ENCODE data around the gene NLRP3.
A peak's percentile ranks its signal among the peaks of the same experiment; 100 is the strongest.
"Not testable (repeated sequence)": the region's sequence is repeated elsewhere in the genome, so short reads cannot be mapped to it uniquely, and the experiment has no call there.

Gene NLRP3

DNA sequence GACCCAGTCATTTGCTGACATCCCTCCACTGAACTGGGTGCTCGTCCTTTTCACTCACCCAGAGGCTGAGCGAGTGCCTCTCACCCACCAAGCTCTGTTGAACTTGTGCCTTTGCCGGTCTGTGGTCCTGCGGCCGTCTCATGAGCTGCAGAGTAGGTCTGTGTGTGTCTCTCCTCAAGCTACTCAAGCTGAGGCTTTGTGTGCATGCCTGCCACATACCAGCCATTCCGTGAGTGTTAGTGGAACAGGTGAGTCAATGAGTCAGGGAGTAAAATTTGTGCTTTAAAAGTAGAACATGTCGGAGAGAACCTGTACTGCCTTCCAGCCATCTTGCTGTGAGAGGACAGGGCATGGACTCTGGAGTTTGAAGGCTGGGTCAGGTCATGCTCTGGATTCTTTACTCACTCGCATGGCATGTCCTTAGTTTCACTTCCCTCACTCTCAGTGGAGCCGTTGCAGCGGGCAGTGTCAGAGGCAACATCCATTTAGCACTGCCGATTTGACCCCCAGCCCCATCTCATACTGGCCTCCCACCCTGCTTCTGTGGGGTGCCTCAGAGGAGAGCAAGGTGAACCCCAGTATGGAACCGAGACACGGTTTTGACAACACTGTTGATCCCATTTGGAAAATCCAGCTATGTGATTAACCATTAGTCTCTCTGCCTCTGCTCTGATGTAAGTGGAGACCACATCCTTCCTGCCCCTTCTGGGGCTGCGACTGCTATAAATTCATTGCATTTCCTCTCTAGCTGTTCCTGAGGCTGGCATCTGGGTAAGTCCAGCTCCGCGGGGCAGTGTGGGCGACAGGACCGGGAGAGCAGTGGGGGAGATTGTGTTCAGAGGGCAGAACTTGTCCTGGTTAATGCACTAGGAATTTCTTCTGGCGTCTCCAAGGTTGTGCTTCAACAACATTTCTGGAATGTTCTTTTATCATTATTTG is at the start of gene NLRP3:
TSS of gene NLRP3 (plus strand) at position 751 of the 939 bp plus-strand sequence. CDS start 2,628 bp downstream, outside the sequence.
- no peak for DNase-seq

DNA sequence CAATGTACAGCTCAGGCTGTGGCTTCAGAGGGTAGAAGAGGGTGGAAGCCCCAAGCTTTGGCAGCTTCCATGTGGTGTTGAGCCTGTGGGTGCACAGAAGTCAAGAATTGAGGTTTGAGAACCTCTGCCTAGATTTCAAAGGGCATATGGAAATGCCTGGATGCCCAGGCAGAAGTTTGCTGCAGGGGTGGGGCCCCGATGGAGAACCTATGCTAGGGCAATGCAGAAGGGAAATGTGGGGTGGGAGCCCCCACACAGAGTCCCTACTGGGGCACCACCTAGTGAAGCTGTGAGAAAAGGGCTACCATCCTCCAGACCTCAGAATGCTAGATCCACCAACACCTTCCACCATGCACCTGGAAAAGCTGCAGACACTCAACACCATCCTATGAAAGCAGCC is 49.6 kb upstream of the NLRP3 start:
- DNase-seq = not testable (repeated sequence)

DNA sequence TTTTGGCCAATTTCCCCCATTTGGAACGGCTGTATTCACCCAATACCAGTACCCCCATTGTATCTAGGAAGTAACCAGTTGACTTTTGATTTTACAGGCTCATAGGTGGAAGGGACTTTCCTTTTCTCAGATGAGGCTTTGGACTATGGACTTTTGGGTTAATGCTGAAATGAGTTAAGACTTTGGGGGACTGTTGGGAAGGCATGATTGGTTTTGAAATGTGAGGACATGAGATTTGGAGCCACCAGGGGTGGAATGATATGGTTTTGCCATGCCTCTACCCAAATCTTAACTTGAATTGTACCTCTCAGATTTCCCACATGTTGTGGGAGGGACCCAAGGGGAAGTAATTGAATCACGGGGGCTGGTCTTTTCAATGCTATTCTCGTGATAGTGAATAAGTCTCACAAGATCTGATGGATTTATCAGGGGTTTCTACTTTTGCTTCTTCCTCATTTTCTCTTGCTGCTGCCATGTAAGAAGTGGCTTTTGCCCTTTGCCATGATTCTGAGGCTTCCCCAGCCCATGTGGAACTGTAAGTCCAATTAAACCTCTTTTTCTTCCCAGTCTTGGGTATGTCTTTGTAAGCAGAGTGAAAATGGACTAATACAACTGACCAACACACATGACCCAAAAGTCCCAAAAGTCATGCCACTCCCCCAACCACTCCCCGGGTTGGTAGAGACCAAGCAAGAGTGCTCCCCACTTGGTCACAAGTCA is 48.9 kb upstream of the NLRP3 start:
- DNase-seq = no peak

DNA sequence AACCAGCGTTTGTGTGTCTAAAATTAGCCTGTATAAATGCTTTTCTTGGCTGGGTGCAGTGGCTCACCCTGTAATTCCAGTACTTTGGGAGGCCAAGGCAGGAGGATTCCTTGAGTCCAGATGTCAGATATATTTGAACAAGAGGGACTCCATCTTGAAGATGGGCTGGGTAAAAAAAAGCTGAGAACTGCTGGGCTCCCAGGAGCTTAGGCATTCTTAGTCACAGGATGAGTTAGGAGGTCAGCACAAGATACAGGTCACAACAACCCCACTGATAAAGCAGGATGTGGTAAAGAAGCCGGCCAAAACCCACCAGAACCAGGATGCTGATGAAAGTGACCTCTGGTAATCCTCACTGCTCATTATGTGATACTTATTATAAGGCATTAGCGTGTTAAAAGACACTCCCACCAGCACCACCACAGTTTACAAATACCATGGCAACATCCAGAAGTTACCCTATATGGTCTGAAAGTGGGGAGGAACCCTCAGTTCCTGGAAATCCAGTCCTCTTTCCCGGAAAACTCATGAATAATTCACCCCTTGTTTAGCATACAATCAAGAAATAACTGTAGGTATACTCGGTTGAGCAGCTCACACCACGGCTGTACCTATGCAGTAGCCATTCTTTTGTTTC is 48.1 kb upstream of the NLRP3 start:
- DNase-seq = no peak

DNA sequence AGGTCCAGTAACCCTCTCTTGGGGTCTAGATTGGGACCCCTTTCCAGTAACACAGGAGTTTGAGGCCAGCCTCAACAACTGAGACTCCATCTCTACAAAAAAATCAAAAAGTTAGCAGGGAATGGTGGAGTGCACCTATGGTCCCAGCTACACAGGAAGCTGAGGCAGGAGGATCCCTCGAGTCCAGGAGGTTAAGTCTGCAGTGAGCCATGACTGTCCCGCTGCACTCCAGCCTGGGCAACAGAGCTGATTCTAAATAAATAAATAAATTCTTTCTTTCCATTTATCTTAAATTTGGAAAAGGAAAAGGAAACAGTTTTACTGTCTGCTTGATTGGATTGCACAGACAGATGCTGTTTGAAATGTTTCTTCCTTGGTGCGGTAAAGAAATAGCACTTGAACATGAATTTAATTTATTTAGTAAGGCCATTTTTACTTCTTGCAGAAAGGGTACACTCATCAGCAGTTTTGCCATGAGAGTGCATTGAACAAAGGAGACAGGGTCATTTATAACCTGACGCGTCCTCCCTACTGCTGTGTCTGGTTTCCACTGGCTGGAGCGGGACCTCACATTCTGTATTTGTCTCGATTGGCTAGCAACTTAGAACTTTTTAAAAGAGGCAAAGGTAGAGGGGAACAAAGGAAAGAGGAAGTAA is 47.4 kb upstream of the NLRP3 start:
- no peak for DNase-seq

DNA sequence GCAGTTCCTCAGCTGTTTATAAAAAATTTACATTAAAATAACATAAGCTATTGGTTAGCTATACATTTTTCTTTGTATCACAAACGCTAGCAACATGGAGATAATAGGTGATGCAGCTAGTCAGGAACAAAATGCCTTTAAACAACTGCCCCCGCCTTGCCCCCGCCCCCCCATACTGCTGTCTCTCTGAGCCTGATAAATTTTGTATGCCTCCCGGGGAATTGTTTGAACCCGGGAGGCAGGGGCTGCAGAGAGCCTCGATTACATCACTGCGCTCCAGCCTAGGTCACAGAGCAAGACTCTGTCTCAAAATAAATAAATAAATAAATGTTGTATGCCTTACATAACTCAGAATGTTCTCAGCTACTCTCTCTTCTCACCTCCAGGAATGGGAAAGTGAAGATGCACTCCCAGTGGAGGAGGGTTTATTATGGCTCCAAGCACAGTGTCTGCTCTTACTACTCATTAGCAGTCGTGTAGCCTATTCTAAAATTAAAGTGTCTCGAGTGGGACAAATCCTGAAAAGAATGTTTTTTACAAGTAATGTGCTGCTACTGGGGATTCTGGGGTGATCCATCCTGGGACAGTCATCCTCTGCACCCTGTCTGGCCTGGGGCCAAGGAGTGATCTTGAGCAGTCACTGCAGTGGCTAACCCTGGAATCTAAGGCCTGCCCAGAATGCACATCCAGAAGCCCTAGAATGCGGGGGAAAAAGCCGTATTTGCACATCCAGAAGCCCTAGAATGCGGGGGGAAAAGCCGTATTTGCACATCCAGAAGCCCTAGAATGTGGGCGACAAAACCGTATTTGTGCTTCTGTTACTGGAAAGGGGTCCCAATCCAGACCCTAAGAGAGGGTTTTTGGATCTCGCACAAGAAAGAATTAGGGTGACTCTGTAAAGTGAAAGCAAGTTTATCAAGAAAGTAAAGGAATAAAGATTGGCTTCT is 44.9 kb upstream of the NLRP3 start:
- no peak for DNase-seq

DNA sequence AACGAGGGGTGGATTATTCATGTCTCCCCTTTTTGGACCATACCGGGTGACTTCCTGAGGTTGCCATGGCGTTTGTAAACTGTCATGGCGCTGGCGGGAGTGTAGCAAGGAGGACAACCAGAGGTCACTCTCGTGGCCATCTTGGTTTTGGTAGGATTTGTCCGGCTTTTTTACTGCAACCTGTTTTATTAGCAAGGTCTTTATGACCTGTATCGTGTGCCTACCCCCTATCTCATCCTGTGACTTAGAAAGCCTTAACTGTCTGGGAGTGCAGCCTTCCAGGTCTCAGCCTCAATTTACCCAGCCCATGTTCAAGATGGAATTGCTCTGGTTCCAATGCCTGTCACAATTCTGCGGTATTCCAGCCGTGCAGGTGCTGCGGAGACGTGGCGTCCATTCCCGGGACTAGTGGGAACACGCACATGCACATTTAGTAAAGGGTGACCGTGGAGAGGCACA is 44.1 kb upstream of the NLRP3 start:
- no peak for DNase-seq

DNA sequence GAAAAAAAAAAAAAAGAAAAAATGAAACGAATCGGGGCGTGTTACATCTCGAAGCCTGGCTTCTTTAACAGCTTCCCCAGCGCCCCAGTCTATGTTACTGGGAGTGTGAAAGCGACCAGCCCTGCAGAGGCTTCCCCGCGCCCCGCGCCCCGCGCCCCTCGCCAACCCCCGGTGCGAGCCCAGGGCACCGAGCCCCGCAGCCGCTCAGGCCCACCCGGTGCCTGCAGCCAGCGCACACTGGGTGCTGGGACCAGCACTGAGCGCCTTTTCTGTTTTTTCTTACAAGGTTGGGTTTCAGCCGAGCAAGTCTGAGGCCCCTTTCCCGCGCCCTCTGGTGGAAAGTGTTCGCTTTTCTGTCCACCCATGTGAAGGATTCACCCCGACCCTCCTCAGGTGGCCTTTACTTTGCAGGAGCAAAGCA is 42.2 kb upstream of the NLRP3 start:
- DNase-seq = peak; percentile 33

DNA sequence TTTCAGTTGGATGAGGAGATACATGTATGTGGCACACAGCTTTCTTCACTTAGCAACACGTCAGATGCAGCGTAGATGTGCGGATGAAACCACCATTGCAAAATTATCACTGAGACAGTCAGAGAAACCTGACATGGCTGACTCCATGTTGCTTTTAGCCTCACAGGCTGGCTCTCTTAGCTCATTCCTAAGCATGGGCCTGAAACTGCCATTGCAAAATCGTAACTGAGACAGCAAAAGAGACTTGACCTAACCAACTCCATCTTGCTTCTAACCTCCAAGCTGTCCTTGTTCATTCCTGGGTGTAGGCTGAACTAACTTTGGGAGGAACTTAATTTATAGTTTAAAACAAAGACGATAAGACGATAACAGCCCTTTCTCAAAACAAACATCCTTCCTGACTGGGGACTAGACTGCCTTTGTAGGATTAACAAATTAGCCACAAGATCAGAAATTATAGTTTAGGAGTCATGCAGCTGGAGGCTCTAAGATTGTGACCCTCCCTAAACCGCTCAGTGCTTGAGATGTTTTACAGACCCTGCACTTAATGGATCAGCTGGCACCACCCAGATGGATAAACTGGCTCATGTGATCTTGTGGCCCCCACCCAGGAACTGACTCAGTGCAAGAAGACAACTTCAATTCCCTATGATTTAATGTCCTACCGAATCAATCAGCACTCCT is 41.2 kb upstream of the NLRP3 start:
- DNase-seq = not testable (repeated sequence)

DNA sequence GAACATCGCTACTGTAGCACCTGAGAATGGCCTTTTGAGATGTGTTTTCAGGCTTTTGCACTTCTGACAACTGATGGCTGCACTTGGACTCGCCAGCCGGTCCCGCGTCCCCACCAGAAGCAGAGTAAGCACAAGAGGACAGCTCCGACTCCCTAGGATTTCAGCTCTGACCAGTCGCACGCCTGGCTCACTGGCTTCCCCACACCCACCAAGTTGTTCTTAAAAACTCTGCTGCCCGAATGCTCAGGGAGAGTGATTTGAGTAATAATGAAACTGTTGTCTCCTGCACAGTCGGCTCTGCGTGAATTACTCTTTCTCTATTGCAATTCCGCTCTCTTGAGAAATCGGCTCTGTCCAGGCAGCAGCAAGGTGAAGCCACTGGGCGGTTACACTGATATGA is 40.2 kb upstream of the NLRP3 start:
- DNase-seq = no peak

DNA sequence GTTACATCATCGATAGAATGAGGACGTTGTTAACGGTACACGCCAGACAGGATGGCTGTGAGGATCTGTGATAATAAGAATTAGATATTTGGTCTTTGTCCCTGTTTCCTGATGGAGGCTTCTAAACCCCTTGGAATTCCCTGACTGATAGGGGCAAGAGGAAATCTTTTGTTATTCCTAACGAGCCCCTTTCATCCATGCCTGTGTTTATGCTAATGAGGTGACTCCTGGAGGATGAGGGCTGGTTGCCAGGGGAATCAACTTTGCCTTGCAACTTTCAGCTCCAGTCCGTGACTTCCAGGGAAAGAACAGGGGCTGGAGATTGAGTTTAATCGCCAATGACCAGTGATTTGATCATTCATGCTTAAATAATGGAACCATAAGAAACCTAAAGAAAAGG is 39.3 kb upstream of the NLRP3 start:
- no peak for DNase-seq

DNA sequence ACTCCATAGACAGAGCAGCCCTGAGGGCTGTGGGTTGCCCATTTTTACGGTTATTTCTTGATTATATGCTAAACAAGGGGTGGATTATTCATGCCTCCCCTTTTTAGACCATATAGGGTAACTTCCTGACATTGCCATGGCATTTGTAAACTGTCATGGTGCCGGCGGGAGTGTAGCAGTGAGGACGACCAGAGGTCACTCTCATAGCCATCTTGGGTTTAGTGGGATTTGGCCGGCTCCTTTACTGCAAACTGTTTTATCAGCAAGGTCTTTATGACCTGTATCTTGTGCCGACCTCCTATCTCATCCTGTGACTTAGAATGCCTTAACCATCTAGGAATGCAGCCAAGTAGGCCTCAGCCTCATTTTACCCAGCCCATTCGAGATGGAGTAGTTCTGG is 38.3 kb upstream of the NLRP3 start:
- not testable (repeated sequence) for DNase-seq

DNA sequence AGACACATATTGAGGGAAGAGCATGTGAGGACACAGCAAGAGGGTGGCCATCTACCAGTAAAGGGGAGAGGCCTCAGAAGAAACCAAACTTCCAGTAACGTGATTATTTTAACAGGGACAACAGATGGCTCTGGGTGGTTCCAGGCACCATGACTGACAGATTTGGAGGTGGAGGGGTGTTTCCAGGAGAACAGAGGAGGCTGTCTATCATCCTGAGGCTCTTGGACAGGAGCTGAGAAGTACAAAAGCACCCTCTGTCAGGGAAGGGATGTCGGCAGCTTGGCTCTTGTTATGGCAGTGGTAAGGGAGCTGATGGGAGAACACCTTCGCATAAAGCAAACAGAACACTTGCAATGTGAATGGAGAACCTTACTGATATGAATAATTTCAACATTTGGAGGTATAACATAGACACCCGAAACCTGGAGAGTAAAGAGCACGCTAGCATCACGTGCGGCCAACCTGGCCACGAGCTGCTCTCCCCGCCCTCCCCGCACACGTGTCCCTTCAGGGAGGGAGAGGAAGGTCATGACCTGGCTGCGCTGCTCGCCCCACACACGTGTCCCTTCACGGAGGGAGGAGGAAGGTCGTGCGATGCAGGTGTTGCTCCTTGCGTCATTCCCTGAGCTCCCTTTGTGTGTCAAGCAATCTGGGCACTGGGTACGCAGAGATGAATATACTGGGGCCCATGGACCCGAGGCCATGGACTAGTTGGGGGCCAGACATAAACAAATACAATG is 37.5 kb upstream of the NLRP3 start:
- no peak for DNase-seq

DNA sequence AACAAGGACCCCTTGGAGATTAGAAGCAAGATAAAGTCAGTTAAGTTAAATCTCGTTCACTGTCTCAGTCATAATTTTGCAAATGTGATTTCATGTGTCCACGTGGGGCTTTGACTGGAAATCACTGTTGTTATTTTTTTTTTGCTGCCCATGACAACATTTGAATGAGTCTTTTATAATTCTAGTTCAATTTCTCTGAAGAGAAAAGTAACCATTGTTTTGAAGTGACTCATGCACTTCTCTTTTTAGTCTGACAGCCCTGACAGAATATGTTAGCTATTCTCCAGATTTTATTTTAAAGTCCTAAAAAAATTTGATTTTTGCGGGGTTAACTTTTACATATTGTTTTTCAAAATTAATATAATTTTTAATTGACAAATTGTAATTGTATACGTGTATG is 30.7 kb upstream of the NLRP3 start:
- no peak for DNase-seq

DNA sequence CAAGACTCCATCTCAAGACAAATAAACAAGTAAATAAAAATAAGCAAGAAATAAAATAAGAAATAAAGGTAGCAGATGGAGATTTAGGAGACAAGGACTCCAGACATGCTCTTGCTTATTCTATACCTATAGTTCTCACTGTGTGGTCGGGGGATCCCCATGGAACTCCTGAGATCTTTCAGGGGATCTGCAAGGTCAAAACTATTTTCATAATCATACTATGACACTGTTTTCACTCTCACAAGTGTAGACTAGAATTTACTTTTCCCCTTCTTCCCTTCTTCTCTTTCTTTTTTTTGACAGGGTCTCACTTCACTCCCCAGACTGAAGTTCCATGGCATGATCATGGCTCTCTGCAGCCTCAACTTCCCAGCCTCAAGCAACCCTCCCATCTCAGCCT is 29.8 kb upstream of the NLRP3 start:
- no peak for DNase-seq

DNA sequence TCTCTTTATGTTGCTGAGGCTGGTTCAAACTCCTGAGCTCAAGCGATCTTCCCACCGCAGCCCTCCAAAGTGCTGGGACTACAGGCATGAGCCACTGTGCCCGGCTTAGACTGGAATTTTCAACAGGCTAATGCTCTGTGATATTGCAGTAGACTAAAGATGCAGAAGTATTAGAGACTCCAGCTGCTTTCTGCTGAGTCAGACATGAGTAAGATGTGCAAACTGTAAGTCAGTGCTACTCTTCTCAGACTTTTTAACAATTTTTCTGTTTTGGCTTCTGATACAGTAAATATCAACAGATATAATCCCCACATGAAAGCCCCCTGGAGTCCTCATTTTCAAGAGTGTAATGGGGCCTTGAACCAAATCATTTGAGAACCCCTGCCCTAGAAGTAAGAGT is 29.3 kb upstream of the NLRP3 start:
- no peak for DNase-seq

DNA sequence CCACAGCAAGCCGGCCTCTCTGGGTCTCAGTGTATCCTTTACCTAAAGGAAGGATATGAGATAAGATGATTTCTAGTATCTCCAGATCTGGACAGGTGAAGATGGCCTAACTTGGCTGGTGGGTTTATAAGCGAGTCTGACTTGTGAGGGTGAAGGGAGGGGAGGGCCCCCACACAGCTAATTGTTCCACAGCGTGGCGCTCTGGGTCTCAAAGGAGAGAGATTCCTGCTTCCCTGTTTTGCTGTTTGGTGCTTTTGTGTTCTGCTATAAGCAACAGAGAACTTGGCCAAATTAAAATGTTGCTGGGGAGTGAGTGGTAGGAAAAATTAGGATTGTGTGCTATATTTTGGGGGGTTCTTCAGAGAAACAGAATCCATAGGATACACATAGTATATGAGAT is 28.9 kb upstream of the NLRP3 start:
- no peak for DNase-seq

DNA sequence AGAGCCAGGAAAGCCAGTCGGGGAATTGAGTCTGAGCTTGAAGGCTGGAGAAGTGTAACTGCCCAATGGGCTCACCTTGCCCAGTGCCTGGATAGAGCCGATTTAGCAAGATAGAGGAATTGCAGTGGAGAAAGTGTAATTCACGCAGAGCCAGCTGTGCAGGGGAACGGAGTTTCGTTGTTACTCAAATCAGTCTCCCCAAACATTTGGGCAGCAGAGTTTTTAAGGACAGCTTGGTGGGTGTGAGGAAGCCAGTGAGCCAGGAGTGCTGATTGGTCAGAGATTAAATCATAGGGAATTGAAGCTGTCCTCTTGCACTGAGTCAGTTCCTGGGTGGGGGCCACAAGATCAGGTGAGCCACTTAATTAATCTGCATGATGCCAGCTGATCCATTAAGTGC is 28.4 kb upstream of the NLRP3 start:
- no peak for DNase-seq

DNA sequence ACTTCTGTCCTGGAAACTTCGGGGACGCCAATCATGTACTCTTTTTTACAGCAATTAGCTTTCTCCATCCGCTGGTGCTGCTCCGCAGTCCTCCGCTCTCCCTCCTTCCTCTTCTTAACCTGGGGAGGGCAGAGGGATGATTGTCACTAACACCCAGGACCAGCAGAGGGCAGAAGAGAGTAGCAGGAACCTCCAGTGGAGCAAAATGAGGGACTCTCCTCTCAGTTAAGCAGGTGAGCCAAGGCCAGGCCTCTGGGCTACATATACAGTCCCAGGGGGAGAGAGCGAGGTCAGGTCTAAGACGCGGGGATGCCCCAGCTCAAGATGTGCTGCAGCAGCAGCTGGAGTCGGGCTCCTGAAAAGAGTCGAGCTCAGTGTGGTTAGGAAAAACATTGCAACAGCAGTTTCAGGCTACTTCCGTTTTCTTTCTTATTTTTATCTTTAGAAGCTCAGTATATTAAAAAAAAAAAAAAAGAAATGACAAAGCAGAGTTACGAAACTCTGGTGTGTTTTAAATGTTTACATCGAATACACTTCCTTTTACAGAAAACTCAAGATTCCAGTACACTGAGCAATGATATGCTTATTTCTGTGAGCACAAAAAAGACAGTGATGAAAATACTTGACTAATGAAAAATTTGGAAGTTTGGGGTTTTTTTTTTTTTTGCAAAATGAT is 25.7 kb upstream of the NLRP3 start:
- DNase-seq = peak; percentile 79

DNA sequence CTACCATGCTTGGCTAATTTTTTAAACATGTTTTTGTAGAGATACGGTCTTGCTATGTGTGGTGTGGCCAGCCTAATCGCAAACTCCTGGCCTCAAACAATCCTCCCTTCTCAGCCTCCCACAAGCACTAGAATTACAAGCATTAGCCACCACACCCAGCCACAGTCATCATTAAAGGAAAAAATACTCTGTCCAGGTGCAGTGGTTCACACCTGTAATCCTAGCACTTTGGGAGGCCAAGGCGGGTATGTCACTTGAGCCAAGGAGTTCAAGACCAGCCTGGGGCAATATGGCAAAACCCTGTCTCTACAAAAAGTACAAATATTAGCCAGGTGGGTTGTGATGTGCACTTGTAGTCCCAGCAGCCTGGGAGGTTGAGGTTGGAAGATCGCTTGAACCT is 25.0 kb upstream of the NLRP3 start:
- no peak for DNase-seq

Data from stimulated activated naive CD4-positive, alpha-beta T cell treated with Interleukin-2 at 50 U/mL for 16 hours (primary cell).